ENCODE measurements around the gene LRRN1. TPM values are rescaled to one million over a fixed set of nuclear protein-coding genes. Genes with fewer than 3 reads are reported as not detected.

LRRN1 gene
- total RNA-seq, 6 experiments from 2014 or later, result not detected

DNA sequence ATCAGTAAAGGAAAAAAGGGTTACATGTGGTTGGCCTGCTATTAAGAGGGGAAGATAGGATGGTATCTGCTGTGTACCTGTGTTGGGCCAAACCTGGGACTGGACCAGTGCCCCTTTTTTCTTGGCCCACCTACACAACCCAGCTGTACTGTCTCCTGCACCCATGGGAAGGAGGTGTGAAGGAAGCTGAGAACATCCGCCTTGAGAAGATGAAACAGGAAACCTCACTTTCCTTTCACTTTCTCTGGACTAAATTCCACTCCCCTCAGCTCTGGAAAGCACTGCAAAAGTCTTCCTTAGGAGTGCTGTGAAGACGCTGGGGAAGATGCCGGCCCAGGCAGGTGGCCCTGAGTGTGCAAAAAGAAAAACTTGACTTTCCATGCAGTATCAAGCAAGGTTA lies 37.6 kb downstream of the LRRN1 start:
- Mint-ChIP-seq H3K4me1 (ENCODE audit: low read depth) (no peaks in the 10 kb centered on the region), H3K27ac (no peak overlapping the region), H3K27me3 (ENCODE audit: insufficient read depth) (no peaks in the 10 kb centered on the region), H3K9me3 (peaks cover 30% of the 10 kb centered on the region), H3K4me3 (no peak overlapping the region), H3K36me3 (ENCODE audit: low read depth) (no peaks in the 10 kb centered on the region; the same call in 1 of the 2 replicates)
- TF ChIP-seq, protein P1, sequence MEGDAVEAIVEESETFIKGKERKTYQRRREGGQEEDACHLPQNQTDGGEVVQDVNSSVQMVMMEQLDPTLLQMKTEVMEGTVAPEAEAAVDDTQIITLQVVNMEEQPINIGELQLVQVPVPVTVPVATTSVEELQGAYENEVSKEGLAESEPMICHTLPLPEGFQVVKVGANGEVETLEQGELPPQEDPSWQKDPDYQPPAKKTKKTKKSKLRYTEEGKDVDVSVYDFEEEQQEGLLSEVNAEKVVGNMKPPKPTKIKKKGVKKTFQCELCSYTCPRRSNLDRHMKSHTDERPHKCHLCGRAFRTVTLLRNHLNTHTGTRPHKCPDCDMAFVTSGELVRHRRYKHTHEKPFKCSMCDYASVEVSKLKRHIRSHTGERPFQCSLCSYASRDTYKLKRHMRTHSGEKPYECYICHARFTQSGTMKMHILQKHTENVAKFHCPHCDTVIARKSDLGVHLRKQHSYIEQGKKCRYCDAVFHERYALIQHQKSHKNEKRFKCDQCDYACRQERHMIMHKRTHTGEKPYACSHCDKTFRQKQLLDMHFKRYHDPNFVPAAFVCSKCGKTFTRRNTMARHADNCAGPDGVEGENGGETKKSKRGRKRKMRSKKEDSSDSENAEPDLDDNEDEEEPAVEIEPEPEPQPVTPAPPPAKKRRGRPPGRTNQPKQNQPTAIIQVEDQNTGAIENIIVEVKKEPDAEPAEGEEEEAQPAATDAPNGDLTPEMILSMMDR (IDR thresholded peaks at IDR 0.05), result no peak
- no peak for DNase-seq

DNA sequence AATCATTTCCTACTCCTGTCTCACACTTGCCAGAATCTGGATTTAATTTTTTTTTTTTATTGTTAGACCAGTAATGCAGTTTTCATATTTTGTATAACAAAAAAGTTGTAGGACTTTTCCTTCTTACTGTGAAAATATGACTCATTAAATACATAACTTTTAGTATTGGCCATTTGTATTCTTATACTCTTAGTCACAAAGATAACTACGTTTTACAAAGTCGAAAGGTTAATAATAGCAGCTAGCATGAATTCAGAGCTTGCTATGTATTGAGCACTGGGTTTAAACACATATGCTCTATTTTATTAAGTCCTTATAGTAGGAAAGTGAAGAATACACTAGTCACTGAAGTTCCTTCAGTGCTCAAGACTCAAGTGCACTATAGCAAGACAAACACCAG lies 43.1 kb downstream of the LRRN1 start:
- H3K36me3 Mint-ChIP-seq (ENCODE audit: low read depth), result no peaks in the 10 kb centered on the region; the same call in 1 of the 2 replicates
- TF ChIP-seq, protein P1 (IDR thresholded peaks at IDR 0.05), result no peak
- H3K27me3 Mint-ChIP-seq (ENCODE audit: insufficient read depth), result no peaks in the 10 kb centered on the region
- H3K9me3 Mint-ChIP-seq, result peaks cover 26% of the 10 kb centered on the region
- H3K4me1 Mint-ChIP-seq (ENCODE audit: low read depth), result no peaks in the 10 kb centered on the region
- H3K27ac Mint-ChIP-seq, result no peak overlapping the region
- no peak overlapping the region for H3K4me3 Mint-ChIP-seq
- no peak for DNase-seq

DNA sequence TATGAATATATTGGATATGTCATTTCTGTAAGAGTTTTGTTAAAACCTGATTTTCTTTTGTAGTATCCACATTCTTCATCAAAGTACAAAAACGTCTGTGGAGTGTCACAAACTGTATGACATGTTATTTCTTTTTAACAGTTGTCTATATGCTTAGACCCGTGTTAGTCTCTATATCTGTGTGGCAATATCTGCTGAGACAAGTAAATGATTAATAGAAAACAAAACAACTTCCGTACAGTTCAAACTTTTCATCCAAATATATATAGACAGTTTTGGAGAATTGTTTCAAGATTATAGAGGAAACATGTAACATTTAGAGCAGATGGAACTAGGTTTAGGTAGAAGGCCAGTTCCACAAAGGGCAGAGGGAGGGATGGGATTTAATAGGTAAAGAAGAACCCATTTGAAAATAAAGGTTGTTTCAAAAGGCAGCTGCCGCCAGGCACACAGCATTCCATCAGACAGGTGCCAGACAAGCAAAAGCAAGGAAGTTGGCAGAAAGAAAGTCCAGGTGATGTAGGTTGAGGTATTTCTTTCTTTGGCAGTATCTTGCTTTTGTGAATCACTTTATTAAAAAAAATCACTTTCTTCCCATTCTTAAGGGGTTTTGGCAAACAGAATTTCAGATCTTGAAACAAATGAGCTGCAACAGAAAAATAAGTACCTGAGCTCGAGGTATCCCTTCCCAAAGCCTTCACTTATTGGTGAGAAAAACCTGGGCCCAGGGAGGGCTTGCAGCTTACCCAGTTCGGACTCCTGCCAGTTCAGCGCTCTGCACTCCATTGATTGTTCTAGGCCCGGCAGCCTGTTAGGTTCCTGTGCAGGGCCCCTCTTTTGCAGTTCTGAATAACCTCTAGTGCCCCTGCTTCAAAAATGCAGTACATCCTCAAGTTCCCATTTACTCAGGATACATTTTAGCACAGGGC lies 49.0 kb downstream of the LRRN1 start:
- no peak overlapping the region for H3K27ac Mint-ChIP-seq
- TF ChIP-seq, protein P1 (IDR thresholded peaks at IDR 0.05), result no peak
- no peak overlapping the region for H3K4me3 Mint-ChIP-seq
- no peaks in the 10 kb centered on the region for H3K27me3 Mint-ChIP-seq (ENCODE audit: insufficient read depth)
- no peak for DNase-seq
- no peaks in the 10 kb centered on the region; the same call in 1 of the 2 replicates for H3K36me3 Mint-ChIP-seq (ENCODE audit: low read depth)
- no peaks in the 10 kb centered on the region for H3K4me1 Mint-ChIP-seq (ENCODE audit: low read depth)
- peaks cover 39% of the 10 kb centered on the region for H3K9me3 Mint-ChIP-seq

DNA sequence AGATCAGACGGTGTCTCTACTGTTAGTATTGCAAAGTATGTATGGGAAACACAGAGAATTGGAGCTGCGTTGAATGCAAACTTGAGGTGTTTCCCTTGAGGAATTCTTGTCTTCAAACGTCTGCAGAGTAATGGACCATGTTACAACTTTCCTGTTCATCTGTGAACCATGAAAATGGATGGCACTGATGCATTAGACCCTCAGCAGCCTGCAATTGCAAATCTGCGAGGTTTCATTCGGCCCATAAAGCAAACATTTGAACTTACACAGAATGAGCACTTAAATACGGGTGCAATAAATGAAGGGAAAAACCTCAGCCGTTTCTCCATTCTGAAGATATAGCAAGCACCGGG lies 49.7 kb downstream of the LRRN1 start:
- TF ChIP-seq, protein P1 (IDR thresholded peaks at IDR 0.05), result no peak
- no peak overlapping the region for H3K4me3 Mint-ChIP-seq
- no peaks in the 10 kb centered on the region for H3K27me3 Mint-ChIP-seq (ENCODE audit: insufficient read depth)
- H3K9me3 Mint-ChIP-seq, result peaks cover 43% of the 10 kb centered on the region
- no peaks in the 10 kb centered on the region; the same call in 1 of the 2 replicates for H3K36me3 Mint-ChIP-seq (ENCODE audit: low read depth)
- no peaks in the 10 kb centered on the region for H3K4me1 Mint-ChIP-seq (ENCODE audit: low read depth)
- H3K27ac Mint-ChIP-seq, result no peak overlapping the region
- DNase-seq, result no peak

DNA sequence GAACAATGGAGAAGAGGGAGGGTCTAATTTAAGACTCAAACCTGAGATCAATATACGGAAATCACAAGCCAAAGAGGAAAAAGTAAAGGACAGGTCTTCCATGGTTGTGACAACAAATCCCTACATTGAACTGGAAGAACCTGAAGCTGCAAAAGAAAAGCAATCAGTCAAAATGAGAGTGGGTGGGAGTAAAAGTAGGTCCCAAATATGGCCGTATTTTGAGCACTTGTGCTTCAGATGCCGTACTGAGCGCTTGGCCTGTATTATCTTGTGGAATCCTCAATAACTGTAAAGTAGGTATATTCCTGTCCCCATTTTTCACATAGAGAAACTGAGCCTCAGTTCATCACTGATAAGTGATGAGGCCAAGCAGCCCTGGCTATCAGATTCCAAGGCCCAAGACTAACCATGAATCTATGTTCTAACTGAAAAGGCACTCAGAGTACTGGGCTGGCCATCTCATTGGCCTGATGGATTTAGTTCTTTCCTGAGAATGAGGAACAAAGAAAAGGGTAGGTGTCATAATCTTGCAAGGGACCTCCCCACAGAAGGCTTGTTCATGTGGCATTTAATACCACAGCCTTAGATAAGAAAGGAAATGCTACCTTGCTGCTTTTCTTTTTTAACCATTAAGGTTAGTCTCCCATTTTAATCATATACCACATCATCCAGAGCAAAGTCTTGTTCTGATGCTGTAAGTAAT lies 52.5 kb downstream of the LRRN1 start:
- no peak overlapping the region for H3K27ac Mint-ChIP-seq
- peaks cover 51% of the 10 kb centered on the region for H3K9me3 Mint-ChIP-seq
- H3K4me3 Mint-ChIP-seq, result no peak overlapping the region
- H3K36me3 Mint-ChIP-seq (ENCODE audit: low read depth), result no peaks in the 10 kb centered on the region; the same call in 1 of the 2 replicates
- H3K27me3 Mint-ChIP-seq (ENCODE audit: insufficient read depth), result no peaks in the 10 kb centered on the region
- no peak for DNase-seq
- TF ChIP-seq, protein P1 (IDR thresholded peaks at IDR 0.05), result no peak
- H3K4me1 Mint-ChIP-seq (ENCODE audit: low read depth), result no peaks in the 10 kb centered on the region
